HG02981 (cell line): ENCODE data around the gene NTSR1.

Experiments
- ATAC-seq: cut with Tn5 transposase; IDR thresholded peaks from one replicate; pipeline ENCODE4 v1.9.1; 2021; ENCODE audit warnings: mild to moderate bottlenecking, moderate library complexity; ENCODE audit not compliant: unreplicated experiment

The NTSR1 gene

GRCh38 chr20:62692801-62693523 lies 15.7 kb upstream of the NTSR1 start:
- ATAC-seq: no peak

GRCh38 chr20:62693524-62693922 lies 15.1 kb upstream of the NTSR1 start:
- no peak for ATAC-seq

GRCh38 chr20:62694106-62694505 lies 14.5 kb upstream of the NTSR1 start:
- ATAC-seq: no peak

GRCh38 chr20:62694868-62695267 lies 13.8 kb upstream of the NTSR1 start:
- no peak for ATAC-seq

- no peak for ATAC-seq
Measured at GRCh38 chr20:62695448-62696414, 12.9 kb upstream of the NTSR1 start.

- ATAC-seq: no peak
Measured at GRCh38 chr20:62696434-62696957, 12.1 kb upstream of the NTSR1 start.

- no peak for ATAC-seq
Measured at GRCh38 chr20:62696989-62697388, 11.6 kb upstream of the NTSR1 start.

- no peak for ATAC-seq
Measured at GRCh38 chr20:62697468-62697912, 11.1 kb upstream of the NTSR1 start.

- no peak for ATAC-seq
Measured at GRCh38 chr20:62698231-62698630, 10.4 kb upstream of the NTSR1 start.

- ATAC-seq: no peak
Measured at GRCh38 chr20:62699296-62699695, 9.3 kb upstream of the NTSR1 start.

GRCh38 chr20:62699741-62700140 lies 8.9 kb upstream of the NTSR1 start:
- no peak for ATAC-seq

- no peak for ATAC-seq
Measured at GRCh38 chr20:62700261-62700930, 8.2 kb upstream of the NTSR1 start.

GRCh38 chr20:62701161-62702012 lies 7.2 kb upstream of the NTSR1 start:
- ATAC-seq: no peak

- no peak for ATAC-seq
Measured at GRCh38 chr20:62702013-62702300, 6.7 kb upstream of the NTSR1 start.

- ATAC-seq: no peak
Measured at GRCh38 chr20:62702895-62703852, 5.5 kb upstream of the NTSR1 start.

- no peak for ATAC-seq
Measured at GRCh38 chr20:62703853-62704228, 4.8 kb upstream of the NTSR1 start.

GRCh38 chr20:62704341-62704948 lies 4.2 kb upstream of the NTSR1 start:
- no peak for ATAC-seq

GRCh38 chr20:62705627-62706026 lies 3.0 kb upstream of the NTSR1 start:
- no peak for ATAC-seq

- no peak for ATAC-seq
Measured at GRCh38 chr20:62706344-62706743, 2.3 kb upstream of the NTSR1 start.
